GM12874 (cell line): ENCODE results near the gene KYAT1.
A peak's percentile ranks its signal among the peaks of the same experiment; 100 is the strongest.

Experiments used
- CTCF ChIP-seq: IDR thresholded peaks from 2 replicates; pipeline ENCODE4 v1.5.1; 2011; ENCODE audit warnings: low read depth, mild to moderate bottlenecking, control low read depth, low read length, moderate library complexity; ENCODE audit not compliant: insufficient read depth

Gene KYAT1

GRCh38 chr9:128819716-128820664, 61.8 kb downstream of the KYAT1 start:
- TF ChIP-seq CTCF = no peak

GRCh38 chr9:128818839-128819715, 62.7 kb downstream of the KYAT1 start:
- no peak for TF ChIP-seq CTCF

GRCh38 chr9:128818099-128818838, 63.5 kb downstream of the KYAT1 start, which contains the start of gene ENDOG:
Gene ENDOG (plus strand): TSS chr9:128818500. CDS start chr9:128818685, 185 bp downstream.
- TF ChIP-seq CTCF = peak; percentile 99

GRCh38 chr9:128810873-128811272, 70.9 kb downstream of the KYAT1 start:
- TF ChIP-seq CTCF = no peak

GRCh38 chr9:128809831-128810230, 71.9 kb downstream of the KYAT1 start:
- 0 out of 2 replicates have a peak, but pooled peaks have one; percentile 13 for TF ChIP-seq CTCF

- no peak for TF ChIP-seq CTCF
Observed at GRCh38 chr9:128809036-128809599, 72.6 kb downstream of the KYAT1 start.
